ENCODE data around the gene ZNG1C.
"Not testable (repeated sequence)": the region's sequence is repeated elsewhere in the genome, so short reads cannot be mapped to it uniquely, and the experiment has no call there.

Gene ZNG1C

GRCh38 chr9:68241683-68242082, at the start of gene ZNG1C:
ZNG1C (plus strand) TSS chr9:68241983; CDS start chr9:68242032, 49 bp downstream.
- not testable (repeated sequence) for DNase-seq (ENCODE audit: low read depth in 3 of 3)

- DNase-seq (ENCODE audit: low read depth in 3 of 3) = not testable (repeated sequence)
These were observed 654 bp downstream of the ZNG1C start for GRCh38 chr9:68242437-68242836.

- not testable (repeated sequence) for DNase-seq (ENCODE audit: low read depth in 3 of 3)
These were observed 39.3 kb downstream of the ZNG1C start for GRCh38 chr9:68281041-68281440.

GRCh38 chr9:68302567-68302966, 60.8 kb downstream of the ZNG1C start, which contains the start of gene FOXD4L3:
FOXD4L3 (plus strand) TSS chr9:68302867; CDS start chr9:68302952, 85 bp downstream.
- DNase-seq (ENCODE audit: low read depth in 3 of 3) = not testable (repeated sequence)

- not testable (repeated sequence) for DNase-seq (ENCODE audit: low read depth in 3 of 3)
These were observed 62.0 kb downstream of the ZNG1C start for GRCh38 chr9:68303771-68304170.

GRCh38 chr9:68304212-68304611, 62.4 kb downstream of the ZNG1C start:
- DNase-seq (ENCODE audit: low read depth in 3 of 3) = not testable (repeated sequence)

GRCh38 chr9:68304777-68305176, 63.0 kb downstream of the ZNG1C start:
- DNase-seq (ENCODE audit: low read depth in 3 of 3) = not testable (repeated sequence)

- not testable (repeated sequence) for DNase-seq (ENCODE audit: low read depth in 3 of 3)
These were observed 64.0 kb downstream of the ZNG1C start for GRCh38 chr9:68305680-68306285.

GRCh38 chr9:68306391-68306964, 64.7 kb downstream of the ZNG1C start:
- not testable (repeated sequence) for DNase-seq (ENCODE audit: low read depth in 3 of 3)

GRCh38 chr9:68307127-68307526, 65.3 kb downstream of the ZNG1C start:
- not testable (repeated sequence) for DNase-seq (ENCODE audit: low read depth in 3 of 3)

- not testable (repeated sequence) for DNase-seq (ENCODE audit: low read depth in 3 of 3)
These were observed 65.9 kb downstream of the ZNG1C start for GRCh38 chr9:68307654-68308053.

GRCh38 chr9:68311208-68311607, 69.4 kb downstream of the ZNG1C start:
- not testable (repeated sequence) for DNase-seq (ENCODE audit: low read depth in 3 of 3)

- not testable (repeated sequence) for DNase-seq (ENCODE audit: low read depth in 3 of 3)
These were observed 76.4 kb downstream of the ZNG1C start for GRCh38 chr9:68318209-68318608.

- DNase-seq (ENCODE audit: low read depth in 3 of 3) = not testable (repeated sequence)
These were observed 82.0 kb downstream of the ZNG1C start for GRCh38 chr9:68323749-68324148.

GRCh38 chr9:68324518-68324917, 82.7 kb downstream of the ZNG1C start:
- DNase-seq (ENCODE audit: low read depth in 3 of 3) = not testable (repeated sequence)

- not testable (repeated sequence) for DNase-seq (ENCODE audit: low read depth in 3 of 3)
These were observed 87.3 kb downstream of the ZNG1C start for GRCh38 chr9:68329106-68329505.

GRCh38 chr9:68330531-68331173, 88.9 kb downstream of the ZNG1C start:
- DNase-seq (ENCODE audit: low read depth in 3 of 3) = not testable (repeated sequence)

GRCh38 chr9:68332122-68332521, 90.3 kb downstream of the ZNG1C start:
- not testable (repeated sequence) for DNase-seq (ENCODE audit: low read depth in 3 of 3)

GRCh38 chr9:68335935-68336334, 94.2 kb downstream of the ZNG1C start:
- DNase-seq (ENCODE audit: low read depth in 3 of 3) = not testable (repeated sequence)

GRCh38 chr9:68336639-68337339, 95.0 kb downstream of the ZNG1C start:
- DNase-seq (ENCODE audit: low read depth in 3 of 3) = not testable (repeated sequence)

GRCh38 chr9:68338000-68338399, 96.2 kb downstream of the ZNG1C start:
- DNase-seq (ENCODE audit: low read depth in 3 of 3) = not testable (repeated sequence)

Measured in stimulated activated CD4-positive, alpha-beta T cell treated with anti-CD3 and anti-CD28 coated beads, TNF-alpha, amount 100 ng/mL, for 24 hours (primary cell).